Colonic mucosa (tissue), 4 donors: ENCODE measurements around the gene RPH3AL. TPM values are rescaled to one million over a fixed set of nuclear protein-coding genes. Genes with fewer than 3 reads are reported as not detected.
A peak's percentile ranks its signal among the peaks of the same experiment; 100 is the strongest.

Experiments used
- DNase-seq: peaks from one replicate; pipeline ENCODE4 v3.0.0-alpha.2; 2020
- H3K27ac ChIP-seq: fragments of 200-600 bp; one replicate; pipeline ENCODE4 v1.8.0; 2021
- H3K27me3 ChIP-seq: fragments of 200-600 bp; one replicate; pipeline ENCODE4 v1.8.0; 2021
- H3K36me3 ChIP-seq: fragments of 200-600 bp; one replicate; pipeline ENCODE4 v1.8.0; 2021
- H3K4me1 ChIP-seq: fragments of 200-600 bp; one replicate; pipeline ENCODE4 v1.8.0; 2021; ENCODE audit warnings: mild to moderate bottlenecking
- H3K4me3 ChIP-seq: fragments of 200-600 bp; one replicate; pipeline ENCODE4 v1.8.0; 2021
- H3K9ac ChIP-seq, 2 donors: one replicate each; pipeline ENCODE4 v1.7.0; 2013; ENCODE audit warnings: control low read depth in 2 of 2, low read depth in 2 of 2, low read length in 2 of 2
- H3K9me3 ChIP-seq: fragments of 200-600 bp; one replicate; pipeline ENCODE4 v1.8.0; 2021
- CTCF ChIP-seq: fragments of 200-600 bp; IDR thresholded peaks from one replicate; pipeline ENCODE4 v1.8.0; 2022; ENCODE audit warnings: antibody characterized with exemption, mild to moderate bottlenecking
- intact Hi-C: fragments of 100-400 bp; cut with DNase I; formaldehyde crosslinking; loops from one replicate; pipeline ENCODE4 v1.14.1; 2022
- total RNA-seq, 2 donors: library from RNA; stranded (reverse); fragmentation: NEBNext Ultra II Directional in 1 of 2; extraction: Animal tissue kit (Norgen Biotek cat#: 25700) in 1 of 2; gene quantifications; one replicate each; pipeline ENCODE4 v1.2.1, GENCODE V29; 2021
- donor health status: healthy.
- donor health status: DM: no; HTN: no; CAD: no.
- donor health status: DM: no; HTN: no; CAD: no.

Gene RPH3AL
- total RNA-seq, 2 donors from 2014 or later, result 14.9 to 34.2 TPM

GRCh38 chr17:266701-267667, 85.6 kb downstream of the RPH3AL start:
- peak; percentile 14 for DNase-seq
- intact Hi-C loops, result no loop called here
- Histone ChIP-seq H3K4me1 (no peaks in the 10 kb centered on the region), H3K27ac (no peak overlapping the region), H3K4me3 (no peak overlapping the region), H3K36me3 (no peaks in the 10 kb centered on the region), H3K9me3 (no peaks in the 10 kb centered on the region), H3K9ac (no peak overlapping the region), H3K27me3 (no peaks in the 10 kb centered on the region)
- TF ChIP-seq CTCF, result no peak

GRCh38 chr17:266219-266618, 86.4 kb downstream of the RPH3AL start:
- H3K4me3 ChIP-seq, result no peak overlapping the region
- no peaks in the 10 kb centered on the region for H3K4me1 ChIP-seq
- H3K9ac ChIP-seq, result no peak overlapping the region
- H3K27me3 ChIP-seq, result no peaks in the 10 kb centered on the region
- peak; percentile 12 for DNase-seq
- H3K36me3 ChIP-seq, result no peaks in the 10 kb centered on the region
- H3K27ac ChIP-seq, result no peak overlapping the region
- no peak for TF ChIP-seq CTCF
- no peaks in the 10 kb centered on the region for H3K9me3 ChIP-seq
- intact Hi-C loops, result no loop called here

GRCh38 chr17:265718-266117, 86.9 kb downstream of the RPH3AL start:
- Histone ChIP-seq H3K27ac (no peak overlapping the region), H3K4me3 (no peak overlapping the region)
- peak; percentile 10 for DNase-seq

GRCh38 chr17:263773-264172, 88.8 kb downstream of the RPH3AL start:
- Histone ChIP-seq H3K27me3 (no peaks in the 10 kb centered on the region), H3K27ac (no peak overlapping the region), H3K4me1 (no peaks in the 10 kb centered on the region), H3K9ac (no peak overlapping the region), H3K4me3 (no peak overlapping the region), H3K9me3 (no peaks in the 10 kb centered on the region), H3K36me3 (no peaks in the 10 kb centered on the region)
- TF ChIP-seq CTCF, result no peak
- DNase-seq, result peak; percentile 9
- intact Hi-C loops, result no loop called here

More at GRCh38 chr17:265718-266117, 86.9 kb downstream of the RPH3AL start:
- no peaks in the 10 kb centered on the region for H3K4me1 ChIP-seq
- intact Hi-C loops, result no loop called here
- H3K9me3 ChIP-seq, result no peaks in the 10 kb centered on the region
- no peak overlapping the region for H3K9ac ChIP-seq
- H3K27me3 ChIP-seq, result no peaks in the 10 kb centered on the region
- H3K36me3 ChIP-seq, result no peaks in the 10 kb centered on the region
- TF ChIP-seq CTCF, result no peak

- Histone ChIP-seq H3K9ac (no peak overlapping the region), H3K27ac (no peak overlapping the region), H3K36me3 (no peaks in the 10 kb centered on the region), H3K4me1 (no peaks in the 10 kb centered on the region), H3K9me3 (no peaks in the 10 kb centered on the region), H3K27me3 (no peaks in the 10 kb centered on the region), H3K4me3 (no peak overlapping the region)
- intact Hi-C loops, result no loop called here
- DNase-seq, result peak; percentile 5
- TF ChIP-seq CTCF, result no peak
Observed at GRCh38 chr17:263271-263670, 89.3 kb downstream of the RPH3AL start.
